HG03460 (cell line): Measurements from ENCODE around the gene TTC7B.

ENCODE experiments used
- ATAC-seq: cut with Tn5 transposase; IDR thresholded peaks from one replicate; pipeline ENCODE4 v1.9.1; 2021; ENCODE audit not compliant: unreplicated experiment

TTC7B gene

GRCh38 chr14:90567991-90568390 is 248.2 kb downstream of the TTC7B start:
- no peak for ATAC-seq

GRCh38 chr14:90567191-90567590 is 249.0 kb downstream of the TTC7B start:
- no peak for ATAC-seq

GRCh38 chr14:90566481-90566880 is 249.7 kb downstream of the TTC7B start:
- ATAC-seq, result no peak

GRCh38 chr14:90564496-90564895 is 251.7 kb downstream of the TTC7B start:
- no peak for ATAC-seq

- ATAC-seq, result no peak
Observed at GRCh38 chr14:90562652-90563051, 253.6 kb downstream of the TTC7B start.

- no peak for ATAC-seq
Observed at GRCh38 chr14:90561920-90562319, 254.3 kb downstream of the TTC7B start.

- ATAC-seq, result no peak
Observed at GRCh38 chr14:90560991-90561390, 255.2 kb downstream of the TTC7B start.

- no peak for ATAC-seq
Observed at GRCh38 chr14:90560558-90560957, 255.7 kb downstream of the TTC7B start.

GRCh38 chr14:90559811-90560492 is 256.3 kb downstream of the TTC7B start:
- no peak for ATAC-seq

- ATAC-seq, result no peak
Observed at GRCh38 chr14:90558983-90559590, 257.1 kb downstream of the TTC7B start.

- ATAC-seq, result no peak
Observed at GRCh38 chr14:90558041-90558982, 257.9 kb downstream of the TTC7B start.

- ATAC-seq, result no peak
Observed at GRCh38 chr14:90557516-90557915, 258.7 kb downstream of the TTC7B start.

- ATAC-seq, result no peak
Observed at GRCh38 chr14:90556666-90557450, 259.4 kb downstream of the TTC7B start.

GRCh38 chr14:90556012-90556477 is 260.2 kb downstream of the TTC7B start:
- ATAC-seq, result no peak

GRCh38 chr14:90555126-90556011 is 260.9 kb downstream of the TTC7B start:
- no peak for ATAC-seq

GRCh38 chr14:90554341-90554740 is 261.9 kb downstream of the TTC7B start:
- no peak for ATAC-seq

GRCh38 chr14:90553921-90554336 is 262.3 kb downstream of the TTC7B start:
- ATAC-seq, result no peak

GRCh38 chr14:90553298-90553920 is 262.8 kb downstream of the TTC7B start:
- ATAC-seq, result no peak
